GM13977 (cell line): ENCODE data around the gene MT1A.
A peak's percentile ranks its signal among the peaks of the same experiment; 100 is the strongest.

ENCODE experiments used
- DNase-seq: peaks from one replicate; pipeline ENCODE4 v3.0.0; 2012; ENCODE audit warnings: low spot score
- in situ Hi-C: fragments of 300-500 bp; cut with MboI; formaldehyde crosslinking; loops from one replicate; pipeline ENCODE4 v1.12.0; 2022; ENCODE audit warnings: low sequenced_read_pairs, low pct_unique_long_range_greater_than_20kb, mixed read lengths, inconsistent platforms; ENCODE audit not compliant: unreplicated experiment
- TF ChIP-seq, protein P1 (sequence below): IDR thresholded peaks from 2 replicates; pipeline ENCODE4 v1.5.1; 2012; ENCODE audit warnings: mild to moderate bottlenecking, control low read depth; ENCODE audit not compliant: insufficient read depth; ENCODE audit errors: extremely low read depth, missing control alignments

The MT1A gene

DNA sequence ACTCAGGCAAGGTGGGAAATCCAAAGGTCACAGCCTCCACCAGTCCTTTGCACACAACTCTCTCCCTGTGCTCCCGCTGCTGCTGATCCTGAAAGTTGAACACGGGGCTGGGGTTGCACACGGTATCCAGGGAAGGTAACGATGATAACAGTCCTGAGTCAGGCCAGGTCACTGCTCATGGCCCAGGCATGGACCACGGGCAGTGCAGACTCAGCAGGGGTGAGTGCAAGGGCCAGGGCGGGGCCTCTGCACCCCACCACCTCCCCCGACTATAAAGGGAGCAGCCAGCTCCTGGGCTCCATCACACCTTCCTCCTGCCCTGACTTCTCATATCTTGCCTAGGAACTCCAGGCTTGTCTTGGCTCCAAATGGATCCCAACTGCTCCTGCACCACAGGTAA lies 13.1 kb downstream of the MT1A start, which contains the start of gene MT1B:
Gene MT1B, plus strand, starts transcription at position 301 of the 400 bp plus-strand sequence. Its CDS starts 68 bp downstream, at position 369.
- no peak for DNase-seq
- TF ChIP-seq, protein P1, sequence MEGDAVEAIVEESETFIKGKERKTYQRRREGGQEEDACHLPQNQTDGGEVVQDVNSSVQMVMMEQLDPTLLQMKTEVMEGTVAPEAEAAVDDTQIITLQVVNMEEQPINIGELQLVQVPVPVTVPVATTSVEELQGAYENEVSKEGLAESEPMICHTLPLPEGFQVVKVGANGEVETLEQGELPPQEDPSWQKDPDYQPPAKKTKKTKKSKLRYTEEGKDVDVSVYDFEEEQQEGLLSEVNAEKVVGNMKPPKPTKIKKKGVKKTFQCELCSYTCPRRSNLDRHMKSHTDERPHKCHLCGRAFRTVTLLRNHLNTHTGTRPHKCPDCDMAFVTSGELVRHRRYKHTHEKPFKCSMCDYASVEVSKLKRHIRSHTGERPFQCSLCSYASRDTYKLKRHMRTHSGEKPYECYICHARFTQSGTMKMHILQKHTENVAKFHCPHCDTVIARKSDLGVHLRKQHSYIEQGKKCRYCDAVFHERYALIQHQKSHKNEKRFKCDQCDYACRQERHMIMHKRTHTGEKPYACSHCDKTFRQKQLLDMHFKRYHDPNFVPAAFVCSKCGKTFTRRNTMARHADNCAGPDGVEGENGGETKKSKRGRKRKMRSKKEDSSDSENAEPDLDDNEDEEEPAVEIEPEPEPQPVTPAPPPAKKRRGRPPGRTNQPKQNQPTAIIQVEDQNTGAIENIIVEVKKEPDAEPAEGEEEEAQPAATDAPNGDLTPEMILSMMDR = no peak
- in situ Hi-C loops = no loop called here

- TF ChIP-seq, protein P1 = no peak
- DNase-seq = no peak
- in situ Hi-C loops = no loop called here
These were observed 14.1 kb downstream of the MT1A start for GRCh38 chr16:56652600-56652999.

- in situ Hi-C loops = no loop called here
- DNase-seq = no peak
- TF ChIP-seq, protein P1 = no peak
These were observed 14.8 kb downstream of the MT1A start for GRCh38 chr16:56653218-56653617.

DNA sequence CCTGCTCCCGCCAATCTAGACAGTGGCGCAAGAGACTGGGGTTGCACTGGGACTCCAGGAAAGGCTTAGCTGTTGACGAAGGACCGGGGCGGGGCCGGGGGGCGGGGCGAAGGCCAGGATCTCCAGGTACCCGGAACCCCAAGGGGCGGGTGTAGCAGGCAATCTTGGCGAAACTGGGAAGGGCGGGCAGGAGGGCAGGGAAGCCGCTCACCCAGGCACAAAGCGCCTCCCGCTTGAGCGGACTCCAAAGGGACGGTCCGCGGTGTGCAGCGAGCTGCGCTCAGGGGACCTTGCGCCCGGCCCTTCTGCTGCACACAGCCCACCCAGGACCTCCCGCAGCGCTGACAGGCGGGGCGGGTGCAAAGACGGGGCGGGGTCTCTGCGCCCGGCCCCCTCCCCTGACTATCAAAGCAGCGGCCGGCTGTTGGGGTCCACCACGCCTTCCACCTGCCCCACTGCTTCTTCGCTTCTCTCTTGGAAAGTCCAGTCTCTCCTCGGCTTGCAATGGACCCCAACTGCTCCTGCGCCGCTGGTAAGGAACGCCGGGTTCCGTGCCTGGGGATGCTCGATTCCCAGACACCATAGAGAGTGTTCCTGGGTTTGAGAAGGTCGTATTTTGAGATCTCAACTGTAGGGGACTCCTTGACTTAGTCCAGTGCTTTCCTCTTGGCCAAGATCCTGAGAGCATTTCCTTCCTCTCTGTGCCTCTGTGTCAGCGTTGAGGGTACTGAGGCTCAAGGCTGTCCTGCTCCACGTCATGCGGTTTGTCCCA lies 19.3 kb downstream of the MT1A start, which contains the start of gene MT1F:
Gene MT1F, plus strand, starts transcription at position 405 of the 772 bp plus-strand sequence. Its CDS starts 100 bp downstream, at position 505.
- DNase-seq = peak; percentile 45
- TF ChIP-seq, protein P1 = no peak
- in situ Hi-C loops = no loop called here

GRCh38 chr16:56658327-56658875 lies 19.9 kb downstream of the MT1A start:
- DNase-seq = no peak
- in situ Hi-C loops = no loop called here
- TF ChIP-seq, protein P1 = no peak

DNA sequence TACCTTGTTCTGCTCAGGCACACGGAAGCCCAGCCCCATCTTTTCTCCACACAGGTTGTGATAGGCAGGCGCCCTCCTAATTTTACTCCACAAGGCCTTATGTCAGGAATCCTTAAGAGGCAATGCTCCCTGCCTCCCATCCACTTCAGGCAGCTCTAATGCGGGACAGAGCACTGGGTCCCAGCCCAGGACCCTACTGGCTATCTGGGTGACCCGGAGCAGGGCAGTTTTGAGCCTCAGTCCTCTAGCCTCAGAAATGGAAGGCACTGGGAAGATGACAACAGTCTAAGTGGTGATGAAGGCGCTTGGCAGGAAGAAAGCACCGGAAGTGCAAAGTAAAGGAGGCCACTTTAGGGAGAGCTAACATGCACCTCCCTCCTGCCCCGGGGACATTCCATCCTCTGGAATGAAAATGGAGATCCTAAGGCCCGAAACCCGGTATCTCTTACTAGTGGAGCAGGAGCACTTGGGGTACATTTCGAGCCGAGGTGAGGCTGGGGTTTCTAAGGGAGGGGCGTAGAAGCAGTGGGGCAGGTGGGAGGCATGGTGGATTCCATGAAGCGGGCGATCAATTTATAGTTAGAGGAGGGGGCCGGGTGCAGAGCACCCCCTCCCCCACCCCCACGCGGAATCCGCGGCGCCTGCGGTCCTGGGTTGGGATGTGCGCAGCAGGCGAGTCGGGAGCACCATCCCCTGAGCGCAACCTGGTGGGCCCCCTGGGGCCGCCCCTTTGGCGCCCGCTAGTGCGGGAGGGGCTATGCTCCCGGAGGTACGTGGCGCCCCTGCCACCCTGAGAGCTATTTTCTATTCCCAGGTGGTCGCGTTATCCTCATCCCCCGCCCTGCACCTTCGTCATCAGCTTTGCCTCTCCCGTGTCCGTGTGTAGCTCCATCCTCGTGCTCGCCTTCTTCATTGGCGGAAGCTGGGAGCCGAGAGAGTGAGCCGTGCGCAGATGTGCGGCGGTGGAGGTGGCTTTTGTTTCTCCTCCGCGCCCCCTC lies 24.2 kb downstream of the MT1A start:
- TF ChIP-seq, protein P1 = no peak
- in situ Hi-C loops = no loop called here
- no peak for DNase-seq
